HG02642 (cell line): ENCODE results near the gene GOLGB1.
"Not testable (repeated sequence)": the region's sequence is repeated elsewhere in the genome, so short reads cannot be mapped to it uniquely, and the experiment has no call there.

ENCODE experiments used
- ATAC-seq: cut with Tn5 transposase; IDR thresholded peaks from one replicate; pipeline ENCODE4 v1.9.1; 2021; ENCODE audit warnings: mild to moderate bottlenecking; ENCODE audit not compliant: unreplicated experiment, poor library complexity

The GOLGB1 gene

DNA sequence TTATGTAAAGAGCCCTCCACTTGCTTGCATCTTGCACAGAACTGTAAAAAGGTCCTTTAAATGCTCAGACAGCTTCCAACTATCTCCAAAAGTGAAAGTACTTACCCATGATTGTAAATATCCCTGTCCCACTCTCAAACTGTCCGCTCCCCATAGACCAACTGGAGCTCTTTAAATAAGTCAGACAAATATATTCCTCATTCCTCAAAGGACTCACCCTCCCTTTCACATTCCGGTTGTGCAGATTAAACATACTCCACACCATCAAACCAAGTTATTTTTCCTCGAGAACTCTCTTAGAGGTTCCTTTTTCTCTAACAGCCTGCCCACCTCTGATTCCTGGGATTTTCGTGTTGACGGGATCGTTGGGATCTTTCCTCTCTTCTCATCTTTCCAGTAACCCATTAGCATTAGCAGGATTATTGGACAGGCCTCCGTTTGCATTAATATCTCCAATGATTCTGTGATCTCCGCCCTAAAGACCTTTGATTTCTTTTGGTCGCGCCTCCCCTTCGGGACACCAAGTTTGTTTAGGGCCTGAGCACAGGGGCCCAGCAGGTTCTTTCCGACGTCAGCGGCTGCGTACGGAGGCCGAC is 763 bp downstream of the GOLGB1 start:
- no peak for ATAC-seq

DNA sequence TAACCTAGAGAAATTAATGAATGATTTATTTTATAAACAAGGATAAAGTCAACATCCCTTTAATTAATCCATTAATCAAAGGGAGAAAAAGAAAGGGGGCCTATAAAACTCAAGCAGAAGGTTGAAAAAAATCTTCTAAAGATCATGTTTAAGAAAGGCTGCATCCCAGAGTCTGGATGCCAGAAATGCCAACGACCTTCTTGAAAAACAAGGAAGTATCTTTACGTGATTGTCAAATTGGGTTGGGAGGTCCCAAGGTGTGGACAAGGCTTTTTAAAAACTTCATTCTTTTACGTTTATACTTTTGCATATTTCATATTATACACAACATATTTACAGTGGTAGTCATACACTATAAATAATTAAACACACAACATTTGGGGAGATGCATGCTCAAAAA is 1.6 kb downstream of the GOLGB1 start:
- no peak for ATAC-seq

DNA sequence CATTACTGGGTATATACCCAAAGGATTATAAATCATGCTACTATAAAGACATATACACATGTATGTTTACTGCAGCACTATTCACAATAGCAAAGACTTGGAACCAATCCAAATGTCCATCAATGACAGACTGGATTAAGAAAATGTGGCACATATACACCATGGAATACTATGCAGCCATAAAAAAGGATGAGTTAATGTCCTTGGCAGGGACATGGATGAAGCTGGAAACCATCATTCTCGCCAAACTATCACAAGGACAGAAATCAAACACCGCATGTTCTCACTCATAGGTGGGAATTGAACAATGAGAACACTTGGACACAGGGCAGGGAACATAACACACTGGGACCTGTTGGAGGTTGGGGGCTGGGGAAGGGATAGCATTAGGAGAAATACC is 6.4 kb downstream of the GOLGB1 start:
- ATAC-seq: not testable (repeated sequence)

DNA sequence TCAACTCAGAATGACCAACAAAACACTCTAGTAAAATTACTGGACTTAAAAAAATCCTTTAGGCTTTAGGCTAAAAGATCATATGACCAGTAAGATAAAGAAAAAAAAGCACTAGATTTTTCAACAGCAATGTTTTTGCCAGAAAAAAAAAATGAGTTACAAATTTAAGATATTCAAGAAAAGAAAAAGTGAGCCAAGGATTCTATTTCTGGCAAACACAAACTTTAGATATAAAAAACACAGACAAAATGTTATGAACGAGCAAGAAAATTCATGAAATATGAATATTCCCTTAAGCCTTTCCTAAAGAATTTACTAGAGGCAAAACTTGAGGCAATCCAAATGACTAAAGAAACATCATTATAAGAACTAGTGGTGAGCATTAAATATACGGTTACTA is 8.6 kb downstream of the GOLGB1 start:
- no peak for ATAC-seq

DNA sequence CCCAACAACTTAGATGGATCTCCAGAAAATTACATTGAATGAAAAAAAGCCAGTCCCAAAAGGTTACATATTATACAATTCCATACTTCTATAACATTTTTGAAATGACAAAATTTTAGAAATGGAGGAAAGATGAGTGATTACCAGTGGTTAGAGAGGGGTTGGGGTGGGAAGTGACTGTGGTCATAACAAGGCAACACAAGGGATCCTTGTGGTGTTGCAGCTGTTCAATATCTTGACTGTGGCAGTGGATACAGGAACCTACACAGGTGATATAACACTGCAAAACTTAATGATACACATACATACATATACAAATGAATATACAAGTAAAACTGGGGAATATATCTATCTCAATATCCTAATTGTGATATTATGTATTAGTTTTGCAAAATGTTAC is 9.6 kb downstream of the GOLGB1 start:
- ATAC-seq: no peak

DNA sequence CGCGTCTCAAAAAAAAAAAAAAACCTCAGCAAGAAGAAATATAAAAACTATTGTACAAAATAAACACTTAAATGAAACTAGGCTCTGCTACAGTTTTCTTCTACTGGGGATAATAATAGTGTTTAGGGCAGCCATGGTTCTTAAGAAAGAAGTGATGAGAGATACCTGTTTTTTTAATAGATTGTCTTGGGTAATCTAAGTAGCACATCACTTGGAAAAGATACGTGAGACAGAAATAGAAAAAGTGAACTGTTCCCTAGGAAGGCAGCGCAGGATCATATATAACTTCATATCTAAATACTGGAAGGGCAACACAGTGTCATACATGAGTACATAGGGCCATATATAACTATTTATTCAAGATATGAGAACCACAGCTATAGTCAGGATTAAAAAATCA is 11.9 kb downstream of the GOLGB1 start:
- no peak for ATAC-seq

DNA sequence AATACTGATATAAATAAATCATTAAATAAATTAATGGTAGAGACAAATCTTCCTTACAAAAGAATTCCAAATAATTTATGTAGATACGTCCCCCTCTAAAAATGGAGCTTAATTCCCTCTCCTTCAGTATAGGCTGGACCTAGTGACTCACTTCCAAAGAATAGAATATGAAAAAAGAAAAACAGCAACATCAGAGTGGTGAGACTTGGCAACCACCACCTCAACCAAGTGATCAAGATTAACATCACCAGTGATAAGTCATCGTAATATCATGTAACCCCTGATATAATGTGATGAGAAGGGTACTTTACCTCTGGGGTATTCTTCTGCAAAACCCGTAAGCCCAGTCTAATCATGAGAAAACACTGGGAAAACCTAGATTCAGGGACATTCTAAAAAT is 13.4 kb downstream of the GOLGB1 start:
- ATAC-seq: no peak

DNA sequence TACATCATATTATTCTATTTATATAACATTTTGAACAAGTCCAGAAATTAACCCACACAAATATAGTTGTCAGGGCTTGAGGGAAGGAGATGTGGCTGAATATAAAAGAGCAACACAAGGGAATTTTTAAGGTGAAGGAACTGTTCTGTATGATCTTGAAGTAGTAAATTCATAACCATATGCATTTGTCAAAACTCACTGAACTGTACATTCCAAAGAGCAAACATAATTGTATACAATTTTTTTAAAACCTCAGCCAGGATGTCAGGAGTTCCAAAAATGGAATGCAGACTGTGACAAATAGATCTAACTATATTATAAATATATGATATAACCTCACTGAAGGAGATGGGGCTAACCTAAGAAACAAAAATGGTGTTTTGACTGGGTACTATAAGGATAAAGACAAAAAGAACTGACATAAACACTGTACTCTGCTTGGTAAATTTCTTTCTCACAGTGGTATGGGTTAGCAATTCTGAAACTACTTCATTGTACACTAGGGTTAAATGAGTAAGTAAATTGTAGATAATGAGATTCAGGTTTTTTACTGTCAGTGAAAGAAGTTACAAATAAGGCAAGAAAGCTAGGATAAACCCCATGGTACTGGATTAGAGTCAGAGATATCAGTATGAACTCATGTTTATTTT is 14.4 kb downstream of the GOLGB1 start:
- ATAC-seq: peak; percentile 90

DNA sequence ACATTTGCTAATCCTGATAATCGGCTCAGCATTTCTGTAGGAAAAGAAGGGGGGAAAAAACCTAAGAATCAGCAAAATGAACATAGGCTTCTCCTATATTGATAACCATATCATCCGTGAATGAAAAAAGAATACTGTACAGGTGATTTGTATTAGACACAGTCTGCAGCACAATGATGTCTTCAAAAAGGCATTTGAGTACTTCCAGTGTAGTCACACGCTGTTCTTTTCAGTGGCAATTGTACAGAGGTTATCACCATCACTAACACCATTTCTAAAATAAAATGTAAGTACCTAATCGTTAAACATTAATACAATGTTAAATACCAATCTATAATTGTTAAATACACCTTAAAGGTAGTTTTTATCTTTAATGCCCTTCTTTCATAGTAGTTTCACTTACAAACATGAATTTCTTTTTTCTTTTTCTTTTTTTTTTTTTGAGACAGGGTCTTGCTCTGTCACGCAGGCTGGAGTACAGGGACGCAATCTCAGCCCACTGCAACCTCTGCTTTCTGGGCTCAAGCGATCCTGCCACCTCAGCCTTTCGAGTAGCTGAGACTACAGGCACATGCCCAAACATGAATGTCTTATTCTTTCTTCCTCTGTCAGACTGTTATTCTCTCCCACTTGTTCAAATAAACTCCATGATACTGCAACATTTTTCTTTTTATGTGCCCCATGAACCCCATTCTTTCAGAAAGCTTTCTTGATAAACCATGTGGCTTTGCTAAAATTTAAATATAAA is 18.4 kb downstream of the GOLGB1 start:
- no peak for ATAC-seq

DNA sequence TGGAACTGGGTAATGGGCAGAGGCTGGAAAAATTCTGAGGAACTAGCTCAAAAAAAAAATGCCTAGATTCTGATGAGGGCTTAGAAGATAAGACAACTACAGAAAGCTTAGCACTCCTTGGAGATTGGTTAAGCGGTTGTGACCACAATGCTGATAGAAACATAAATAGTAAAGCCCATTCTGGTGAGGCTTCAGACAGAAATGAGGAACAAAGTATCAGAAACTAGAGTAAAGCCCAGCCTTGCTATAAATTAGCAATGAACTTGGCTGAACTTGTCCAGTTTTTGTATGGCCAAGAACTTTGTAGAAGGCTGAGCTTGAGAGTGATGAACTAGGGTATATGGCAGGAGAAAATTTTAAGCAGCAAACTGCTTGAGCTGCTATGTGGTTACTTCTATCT is 25.4 kb downstream of the GOLGB1 start:
- peak; percentile 88 for ATAC-seq

DNA sequence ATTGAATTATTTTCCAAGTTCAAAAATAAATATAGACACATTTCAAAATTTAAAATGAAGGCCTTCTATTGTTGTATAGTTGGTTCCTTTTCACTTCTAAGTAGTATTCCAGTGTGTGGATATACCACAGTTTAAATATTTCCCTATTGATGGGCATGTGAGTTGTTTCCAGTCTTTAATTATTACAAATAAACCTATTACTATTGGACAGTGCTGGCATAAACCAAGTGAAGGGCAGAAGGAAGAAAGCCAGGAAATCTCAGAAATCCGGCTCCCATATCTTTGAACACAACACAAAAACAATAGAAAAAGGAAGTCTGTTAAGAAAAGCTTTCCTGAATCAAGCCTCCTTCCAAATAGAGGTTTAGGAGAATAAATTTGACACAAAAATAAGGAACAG is 26.1 kb downstream of the GOLGB1 start:
- ATAC-seq: no peak

DNA sequence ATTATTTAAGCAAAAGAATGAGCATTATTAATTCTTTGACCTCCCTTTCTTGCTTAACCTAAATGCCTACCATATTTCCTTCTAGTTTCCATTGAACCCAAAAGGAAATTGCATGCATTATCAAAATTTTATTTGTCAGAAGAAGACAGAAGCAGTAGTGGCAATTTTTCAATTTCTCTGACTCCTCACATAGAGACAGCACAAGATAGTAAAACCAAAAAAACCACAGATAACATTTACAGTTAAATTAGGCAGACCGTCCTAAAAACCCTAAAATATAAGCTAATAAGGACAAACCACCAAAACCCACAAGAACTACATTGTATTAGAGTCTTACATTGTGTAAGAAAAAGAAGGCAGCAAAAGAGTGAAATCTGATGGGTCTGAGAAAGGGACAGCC is 27.1 kb downstream of the GOLGB1 start:
- no peak for ATAC-seq

DNA sequence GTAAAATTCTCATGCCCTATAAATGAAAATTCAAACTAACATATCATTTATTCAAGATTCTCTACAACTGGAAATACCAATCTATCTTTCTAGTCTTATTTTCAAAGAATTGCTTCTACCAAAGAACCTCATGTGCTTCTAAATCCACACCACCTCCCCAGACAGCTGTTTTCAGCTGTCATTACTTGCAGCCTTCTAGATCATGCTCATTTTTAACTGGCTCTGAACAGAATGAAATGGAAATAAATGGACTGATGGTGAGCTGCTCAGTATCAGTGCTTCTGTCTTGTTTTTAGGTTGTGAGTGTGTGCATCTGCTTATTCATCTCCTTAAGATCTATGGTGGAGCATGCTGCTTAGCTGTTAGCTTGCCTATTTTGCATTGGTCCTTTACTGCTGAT is 29.4 kb downstream of the GOLGB1 start:
- no peak for ATAC-seq

DNA sequence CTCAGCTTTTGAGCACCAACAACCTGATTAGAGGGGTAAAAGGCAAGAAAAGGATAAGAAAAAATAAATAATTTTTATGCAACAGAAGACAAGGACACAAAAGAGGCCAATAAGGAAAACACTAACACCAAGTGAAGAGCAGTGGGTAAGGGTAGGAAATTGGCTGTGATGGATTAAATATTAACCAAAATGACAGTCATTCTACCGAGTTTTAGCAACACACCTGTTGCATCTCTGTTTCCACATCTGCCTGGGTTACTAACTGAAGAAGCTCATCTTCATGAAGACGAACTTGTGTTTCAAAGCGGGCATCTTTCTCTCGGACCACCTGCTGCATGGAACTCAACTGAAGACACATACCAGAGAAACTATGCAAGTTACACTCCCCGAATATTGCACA is 30.1 kb downstream of the GOLGB1 start:
- ATAC-seq: no peak

DNA sequence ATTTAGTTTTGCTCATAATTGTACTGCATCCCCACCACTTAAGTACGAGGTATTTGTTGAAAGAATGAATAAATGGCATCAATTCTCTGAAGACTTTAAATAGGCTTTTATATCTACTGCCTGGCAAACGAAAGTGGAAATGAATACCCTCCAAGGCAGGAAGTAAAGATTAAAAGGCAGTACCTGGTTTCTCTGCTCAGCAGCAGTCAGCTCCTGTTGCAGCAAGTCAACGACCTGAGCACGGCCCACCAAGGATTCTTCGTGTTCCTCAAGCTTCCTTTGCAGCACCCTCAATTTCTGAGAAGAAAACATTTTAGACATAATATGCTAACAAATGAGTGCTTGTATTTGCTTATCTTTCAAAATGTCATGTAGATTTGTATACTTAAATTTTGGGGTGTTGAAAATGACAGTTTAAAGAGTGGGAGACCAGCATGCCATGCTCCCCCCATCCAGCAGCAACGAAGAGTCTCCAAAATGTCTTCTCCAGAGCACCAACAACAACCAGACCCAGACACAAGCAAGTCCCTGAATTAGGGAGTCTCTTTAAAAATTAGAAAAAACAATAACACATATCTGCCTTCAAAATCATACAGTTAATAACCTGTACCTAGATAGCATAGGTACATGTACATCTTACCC is 31.2 kb downstream of the GOLGB1 start:
- ATAC-seq: no peak

DNA sequence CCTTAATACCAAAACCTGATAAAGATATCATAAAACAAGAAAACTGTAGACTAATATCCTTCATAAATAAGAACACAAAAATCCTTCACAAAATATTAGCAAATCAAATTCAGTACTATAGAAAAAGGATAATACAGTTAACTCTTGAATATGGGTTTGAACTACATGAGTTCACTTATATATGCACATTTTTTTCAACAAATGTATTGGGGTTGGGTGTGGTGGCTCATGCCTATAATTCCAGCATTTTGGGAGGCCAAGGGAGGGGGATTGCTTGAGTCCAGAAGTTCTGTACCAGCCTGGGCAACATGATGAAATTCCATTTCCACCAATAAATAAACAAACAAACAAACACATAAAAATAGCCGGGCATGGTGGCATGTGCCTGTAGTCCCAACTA is 39.2 kb downstream of the GOLGB1 start:
- no peak for ATAC-seq

DNA sequence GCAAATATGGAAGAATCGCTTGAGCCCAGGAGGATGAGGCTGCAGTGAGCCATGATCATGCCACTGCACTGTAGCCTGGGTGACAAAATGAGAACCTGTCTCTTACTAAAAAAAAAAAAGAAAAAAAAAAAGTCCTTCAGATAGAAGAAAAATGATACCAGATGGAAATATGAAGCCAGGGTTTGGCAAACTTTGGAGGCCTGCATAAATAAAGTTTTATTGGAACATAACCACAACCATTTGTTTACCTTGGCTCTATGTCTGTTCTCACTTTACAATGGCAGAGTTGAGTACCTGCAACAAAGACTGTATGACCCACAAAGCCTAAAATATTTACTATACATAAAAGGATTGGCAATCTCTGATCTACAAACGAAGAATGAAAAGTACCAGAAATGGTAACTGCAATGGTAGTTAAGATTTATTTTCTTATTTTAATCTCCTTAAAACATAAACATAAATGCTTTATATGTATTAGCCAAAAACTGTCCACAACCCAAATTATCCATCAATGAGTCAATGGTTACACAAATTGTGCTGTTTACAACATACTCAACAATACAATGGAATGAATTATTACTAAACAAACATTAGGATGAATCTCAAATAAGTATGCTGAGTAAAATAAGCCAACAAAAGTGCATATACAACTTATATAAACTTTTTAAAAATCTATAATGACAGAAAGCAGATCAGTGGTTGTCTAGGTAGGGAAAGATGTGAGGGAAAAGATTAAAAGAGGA is 41.8 kb downstream of the GOLGB1 start:
- no peak for ATAC-seq

DNA sequence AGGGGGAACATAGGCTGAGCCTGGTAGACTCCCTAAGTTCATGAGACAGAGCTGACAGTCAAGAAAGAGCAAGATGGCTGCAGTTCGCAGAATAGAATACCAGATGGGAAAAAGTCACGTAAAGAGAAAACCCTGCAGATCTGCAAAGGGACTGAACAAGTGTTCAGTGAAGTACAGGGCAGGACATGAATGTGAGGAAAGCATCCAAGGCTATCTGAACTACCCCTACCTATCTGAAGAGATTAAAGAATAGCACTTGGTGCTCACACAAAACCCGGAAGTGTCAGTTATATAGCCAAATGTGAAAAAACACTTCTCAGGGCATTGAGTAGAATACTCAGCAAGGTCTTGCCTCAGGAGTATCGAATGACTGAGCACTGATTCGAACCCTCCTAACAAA is 44.0 kb downstream of the GOLGB1 start:
- ATAC-seq: no peak

DNA sequence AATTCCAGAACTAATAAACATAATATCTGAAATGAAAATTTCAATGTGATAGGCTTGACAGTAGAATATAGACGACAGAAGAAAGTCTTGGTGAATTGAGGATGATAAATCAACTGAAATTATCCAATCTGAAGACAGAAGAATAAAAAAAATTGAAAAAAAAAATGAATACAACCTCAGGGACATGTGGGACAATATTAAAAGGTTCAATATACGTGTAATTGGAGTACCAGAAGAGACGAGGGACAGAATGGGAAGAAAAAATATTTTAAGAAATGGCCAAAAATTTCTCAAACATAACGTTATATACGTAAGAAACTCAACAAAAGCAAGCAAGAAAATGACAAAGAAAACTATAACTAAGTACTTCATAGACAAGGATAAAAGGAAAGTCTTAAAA is 45.6 kb downstream of the GOLGB1 start:
- ATAC-seq: no peak

DNA sequence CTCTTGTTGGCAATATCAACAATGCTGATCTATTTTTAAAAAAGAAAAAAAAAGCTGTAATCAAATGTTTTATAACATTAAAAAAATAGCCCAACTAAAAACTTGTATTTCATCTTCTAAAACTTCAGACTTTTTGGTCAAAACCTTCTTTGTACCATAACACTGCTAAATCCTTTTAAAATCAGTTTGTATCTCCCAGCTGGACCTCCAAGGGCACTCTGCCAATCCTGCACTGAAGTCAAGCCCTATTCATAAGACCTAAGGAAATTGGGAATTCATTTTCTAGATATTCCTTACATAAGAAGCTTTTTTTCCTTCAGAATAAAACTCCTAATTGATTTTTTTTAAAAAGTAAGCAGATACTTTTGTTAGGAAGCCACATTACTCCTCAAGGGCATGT is 50.6 kb downstream of the GOLGB1 start:
- no peak for ATAC-seq

DNA sequence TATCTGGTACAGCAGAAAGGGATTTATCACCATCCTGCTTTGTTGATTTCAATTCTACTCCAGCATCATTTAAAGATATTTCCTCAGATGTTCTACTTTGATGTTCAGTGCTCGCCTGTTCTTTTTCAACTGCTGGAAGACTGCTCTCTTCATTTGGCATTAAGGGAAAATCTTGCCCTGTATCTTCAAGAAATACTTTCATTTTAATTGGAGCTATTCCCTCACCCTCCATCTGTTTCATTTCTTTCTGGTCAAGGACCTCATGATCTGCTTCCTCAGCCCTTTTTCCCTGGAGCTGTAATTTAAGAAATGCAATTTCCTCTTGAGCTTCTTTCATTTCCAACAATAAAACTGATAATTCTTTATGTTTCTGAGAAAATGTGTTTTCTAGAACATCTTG is 51.1 kb downstream of the GOLGB1 start:
- no peak for ATAC-seq
